Left lobe of liver (tissue), 2 donors: ENCODE results near the gene UBXN2A. TPM values are rescaled to one million over a fixed set of nuclear protein-coding genes. Genes with fewer than 3 reads are reported as not detected.
A peak's percentile ranks its signal among the peaks of the same experiment; 100 is the strongest.
"Not testable (repeated sequence)": the region's sequence is repeated elsewhere in the genome, so short reads cannot be mapped to it uniquely, and the experiment has no call there.

Experiments
- ATAC-seq: fragments of 200-7000 bp; cut with Tn5 transposase; one replicate; pipeline ENCODE4 v1.9.1; 2020; ENCODE audit warnings: mild to moderate bottlenecking, moderate library complexity
- DNase-seq: peaks from one replicate; pipeline ENCODE4 v3.0.0-alpha.2; 2020; ENCODE audit warnings: low spot score
- total RNA-seq: library from RNA; stranded (reverse); gene quantifications from one replicate; pipeline ENCODE4 v1.2.1, GENCODE V29; 2021
- donor health status: DM: no; HTN: no; CAD: no; lungs with moderate emphysema.
- donor health status: DM: no; HTN: yes; CAD: no.

UBXN2A gene
- total RNA-seq, 1 donor from 2014 or later: 6.1 TPM

GRCh38 chr2:23940718-23941620, 706 bp downstream of the UBXN2A start:
- ATAC-seq (peak; percentile 55), DNase-seq (no peak)

GRCh38 chr2:23941644-23942043, 1.4 kb downstream of the UBXN2A start:
- no peak for ATAC-seq
- no peak for DNase-seq

GRCh38 chr2:23943666-23944065, 3.4 kb downstream of the UBXN2A start:
- ATAC-seq: no peak
- no peak for DNase-seq

- peak; percentile 69 for DNase-seq
- peak; percentile 62 for ATAC-seq
Measured at GRCh38 chr2:23944527-23944926, 4.3 kb downstream of the UBXN2A start.

- ATAC-seq: no peak
- no peak for DNase-seq
Measured at GRCh38 chr2:23944976-23945375, 4.7 kb downstream of the UBXN2A start.

GRCh38 chr2:23947350-23947749, 7.1 kb downstream of the UBXN2A start:
- DNase-seq (no peak), ATAC-seq (no peak)

- not testable (repeated sequence) for ATAC-seq, DNase-seq
Measured at GRCh38 chr2:23952558-23952957, 12.3 kb downstream of the UBXN2A start.

- DNase-seq: no peak
- no peak for ATAC-seq
Measured at GRCh38 chr2:23953625-23954024, 13.4 kb downstream of the UBXN2A start.

GRCh38 chr2:23954325-23955014, 14.2 kb downstream of the UBXN2A start:
- DNase-seq: no peak
- no peak for ATAC-seq

- ATAC-seq (no peak), DNase-seq (no peak)
Measured at GRCh38 chr2:23967846-23968245, 27.6 kb downstream of the UBXN2A start.

GRCh38 chr2:23976883-23977282, 36.6 kb downstream of the UBXN2A start:
- DNase-seq (no peak), ATAC-seq (peak; percentile 51)

- peak; percentile 79 for ATAC-seq
- no peak for DNase-seq
Measured at GRCh38 chr2:23988371-23988770, 48.1 kb downstream of the UBXN2A start.

GRCh38 chr2:23992931-23993330, 52.7 kb downstream of the UBXN2A start:
- no peak for ATAC-seq

GRCh38 chr2:23993736-23994269, 53.5 kb downstream of the UBXN2A start:
- DNase-seq: no peak

More at GRCh38 chr2:23992931-23993330, 52.7 kb downstream of the UBXN2A start:
- no peak for DNase-seq

GRCh38 chr2:23994567-23994966, 54.3 kb downstream of the UBXN2A start:
- no peak for DNase-seq
- ATAC-seq: no peak

More at GRCh38 chr2:23993736-23994269, 53.5 kb downstream of the UBXN2A start:
- no peak for ATAC-seq

GRCh38 chr2:24007693-24008092, 67.4 kb downstream of the UBXN2A start:
- ATAC-seq (no peak), DNase-seq (no peak)

GRCh38 chr2:24008672-24009366, 68.6 kb downstream of the UBXN2A start:
- DNase-seq: no peak
- ATAC-seq: peak; percentile 12

GRCh38 chr2:24009367-24009679, 69.1 kb downstream of the UBXN2A start:
- peak; percentile 56 for ATAC-seq
- no peak for DNase-seq

- ATAC-seq (peak; percentile 71), DNase-seq (no peak)
Measured at GRCh38 chr2:24009680-24010476, 69.6 kb downstream of the UBXN2A start, which contains the start of gene MFSD2B. Gene MFSD2B, plus strand, starts transcription at chr2:24010085. Its CDS starts 12 bp downstream, at chr2:24010097.
